ENCODE measurements around the gene HSPA4L.

DNA sequence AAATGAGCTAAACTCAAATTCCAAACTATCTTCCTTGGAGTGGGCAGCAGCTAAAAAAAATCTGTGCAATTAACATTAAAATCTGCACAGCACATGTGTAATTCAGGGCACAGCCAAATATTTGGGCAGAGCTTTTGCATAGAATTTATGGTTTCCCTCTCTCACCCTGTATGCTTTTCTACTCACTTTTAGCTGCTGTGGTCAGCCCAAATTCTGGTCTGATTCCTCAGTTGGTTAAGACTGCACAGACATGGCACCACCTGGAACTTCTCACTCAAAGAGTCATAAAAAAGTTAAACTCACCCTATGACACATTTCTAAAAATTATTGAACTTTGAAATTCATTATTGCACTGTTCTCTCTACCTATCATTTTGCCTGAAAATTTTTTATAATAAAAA, 93.7 kb downstream of the HSPA4L start:
- TF ChIP-seq GATA2 (IDR thresholded peaks at IDR 0.05; ENCODE audit: low read depth, low read length) (no peak), GATA3 (IDR thresholded peaks at IDR 0.05; ENCODE audit: low read depth, low read length) (no peak)

Measured in SH-SY5Y (cell line).